HG02610 (cell line): ENCODE measurements around the gene GALNT2.

Experiments used
- ATAC-seq: cut with Tn5 transposase; IDR thresholded peaks from one replicate; pipeline ENCODE4 v1.9.1; 2021; ENCODE audit warnings: mild to moderate bottlenecking, moderate library complexity; ENCODE audit not compliant: unreplicated experiment

Gene GALNT2

GRCh38 chr1:230330157-230330556 is 263.1 kb downstream of the GALNT2 start:
- no peak for ATAC-seq
